Type B pancreatic cell (in vitro differentiated cells): Measurements from ENCODE around the gene TBC1D8. TPM values are rescaled to one million over a fixed set of nuclear protein-coding genes. Genes with fewer than 3 reads are reported as not detected.

Experiments
- DNase-seq: peaks from one replicate; pipeline ENCODE4 v3.0.0; 2021; ENCODE audit warnings: mixed read lengths; ENCODE audit not compliant: unreplicated experiment; ENCODE audit errors: extremely low spot score
- H3K27ac Mint-ChIP-seq: 2 replicates; pipeline ENCODE4 v1.8.0; 2021; ENCODE audit warnings: mild to moderate bottlenecking, mixed read lengths
- H3K27me3 Mint-ChIP-seq: 2 replicates; pipeline ENCODE4 v1.8.0; 2021; ENCODE audit warnings: mixed read lengths
- H3K36me3 Mint-ChIP-seq: 2 replicates; pipeline ENCODE4 v1.8.0; 2021; ENCODE audit warnings: mixed read lengths
- H3K4me1 Mint-ChIP-seq: one replicate; pipeline ENCODE4 v1.8.0; 2021; ENCODE audit warnings: mixed read lengths; ENCODE audit not compliant: unreplicated experiment
- H3K4me3 Mint-ChIP-seq: 2 replicates; pipeline ENCODE4 v1.8.0; 2021; ENCODE audit warnings: mild to moderate bottlenecking, mixed read lengths
- H3K9me3 Mint-ChIP-seq: 2 replicates; pipeline ENCODE4 v1.8.0; 2021; ENCODE audit warnings: mixed read lengths
- CTCF ChIP-seq: fragments of 200-600 bp; sonication (generic); conservative IDR thresholded peaks from 2 replicates; pipeline ENCODE4 v1.5.0; 2021; ENCODE audit warnings: antibody characterized with exemption, mild to moderate bottlenecking
- total RNA-seq: library from RNA; stranded (reverse); gene quantifications from 2 replicates; pipeline ENCODE4 v1.2.1, GENCODE V29; 2021; ENCODE audit warnings: low replicate concordance

Gene TBC1D8
- total RNA-seq, 1 donor from 2014 or later: 20.1 TPM

DNA sequence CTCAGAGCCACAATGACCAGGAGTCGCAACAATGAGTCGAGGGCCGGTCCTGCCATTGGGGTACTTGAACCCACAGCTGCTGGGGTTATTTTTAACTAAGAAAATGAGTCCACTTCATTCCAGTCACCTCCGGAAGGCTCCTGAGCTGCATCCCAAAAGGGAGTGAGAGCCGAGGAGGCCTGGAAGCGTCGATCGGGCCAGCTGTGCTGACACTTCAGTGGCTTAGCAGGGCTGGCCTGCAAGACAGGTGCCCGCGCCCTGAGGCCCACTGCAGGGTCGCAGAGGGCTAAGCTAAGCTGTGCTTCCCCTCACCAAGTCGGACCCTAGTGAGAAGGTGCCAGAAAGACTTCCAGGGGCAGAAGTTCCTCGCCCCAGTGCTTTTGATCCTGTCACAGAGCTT, 21.1 kb downstream of the TBC1D8 start:
- peaks cover 23% of the 10 kb centered on the region for H3K4me1 Mint-ChIP-seq
- H3K27ac Mint-ChIP-seq: no peak overlapping the region
- H3K36me3 Mint-ChIP-seq: peaks cover 4% of the 10 kb centered on the region
- no peaks in the 10 kb centered on the region for H3K27me3 Mint-ChIP-seq
- H3K9me3 Mint-ChIP-seq: peaks cover 5% of the 10 kb centered on the region
- TF ChIP-seq CTCF: no peak
- DNase-seq: no peak
- no peak overlapping the region for H3K4me3 Mint-ChIP-seq

DNA sequence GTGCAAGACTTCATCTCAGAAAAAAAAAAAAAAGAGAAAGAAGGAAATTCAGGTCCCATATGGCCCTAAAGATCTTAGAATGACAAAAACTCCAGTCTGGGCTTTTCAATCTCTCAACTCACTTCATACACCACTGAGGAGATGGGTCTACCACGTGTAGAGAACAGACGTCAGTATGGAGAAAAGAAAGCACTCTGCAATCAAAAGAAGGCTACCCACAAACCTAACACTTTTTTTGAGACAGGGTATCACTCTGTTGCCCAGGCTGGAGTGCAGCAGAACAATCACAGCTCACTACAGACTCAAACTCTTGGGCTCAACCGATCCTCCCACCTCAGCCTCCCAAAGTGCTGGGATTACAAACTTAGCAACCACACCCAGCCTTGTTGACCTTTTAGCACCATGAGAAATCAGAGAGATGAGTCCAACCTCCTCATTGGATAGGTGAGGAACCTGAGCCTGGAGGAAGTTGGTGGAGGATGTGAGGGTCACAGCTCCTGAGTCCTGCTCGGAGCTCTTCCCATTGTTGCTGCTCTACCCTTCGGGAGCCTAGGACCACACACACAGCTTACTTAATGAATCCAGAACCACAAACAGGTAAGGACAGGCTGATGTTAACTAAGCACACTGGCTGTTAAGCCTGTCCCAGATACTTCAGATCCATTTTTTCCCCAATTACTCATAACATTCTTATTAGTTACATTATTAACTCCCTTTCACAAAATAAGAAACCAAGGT, 23.7 kb downstream of the TBC1D8 start:
- Mint-ChIP-seq H3K4me1 (peaks cover 42% of the 10 kb centered on the region), H3K27ac (peak overlapping the region; percentile 51), H3K36me3 (peaks cover 4% of the 10 kb centered on the region), H3K4me3 (no peak overlapping the region), H3K9me3 (peaks cover 5% of the 10 kb centered on the region), H3K27me3 (no peaks in the 10 kb centered on the region)
- DNase-seq: no peak
- TF ChIP-seq CTCF: no peak

DNA sequence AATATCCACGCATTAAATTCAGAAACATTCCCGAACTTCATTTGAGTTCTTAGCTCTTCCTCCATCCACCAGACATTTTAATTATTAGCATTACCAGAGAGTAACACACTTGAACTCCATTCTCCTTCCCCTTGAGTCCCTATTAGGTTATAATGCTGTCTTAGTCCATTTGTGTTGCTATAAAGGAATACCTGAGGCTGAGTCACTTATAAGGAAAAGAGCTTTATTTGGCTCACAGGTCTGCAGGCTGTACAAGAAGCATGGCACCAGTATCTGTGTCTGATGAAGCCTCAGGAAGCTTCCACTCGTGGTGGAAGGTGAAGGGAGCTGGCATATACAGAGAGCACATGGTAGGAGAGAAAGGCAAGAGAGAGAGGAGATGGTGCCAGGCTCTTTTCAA, 25.4 kb downstream of the TBC1D8 start:
- Mint-ChIP-seq H3K36me3 (peaks cover 4% of the 10 kb centered on the region), H3K4me1 (peaks cover 43% of the 10 kb centered on the region), H3K27me3 (no peaks in the 10 kb centered on the region), H3K4me3 (no peak overlapping the region), H3K9me3 (peaks cover 5% of the 10 kb centered on the region), H3K27ac (peak overlapping the region; percentile 94)
- TF ChIP-seq CTCF: no peak
- DNase-seq: no peak

DNA sequence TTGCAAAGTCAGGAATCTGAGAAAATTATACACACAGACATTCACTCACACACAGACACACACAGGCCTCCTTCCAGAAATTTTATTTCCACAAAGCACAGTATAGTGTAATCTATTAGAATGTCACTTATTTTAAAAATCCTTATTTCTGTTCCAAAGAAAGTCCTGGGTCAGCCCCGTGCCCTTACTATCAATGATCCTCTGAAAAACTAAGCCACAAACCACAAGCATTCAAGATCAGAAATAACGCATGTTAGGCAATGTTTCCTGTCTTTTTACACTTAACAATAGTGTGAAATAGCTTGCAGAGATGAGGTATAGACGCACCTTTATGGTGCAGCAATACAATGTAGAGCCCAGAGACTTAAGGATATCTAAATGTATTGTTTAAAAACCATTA, 25.8 kb downstream of the TBC1D8 start:
- Mint-ChIP-seq H3K4me3 (peak overlapping the region; percentile 35), H3K9me3 (peaks cover 5% of the 10 kb centered on the region), H3K36me3 (peaks cover 4% of the 10 kb centered on the region), H3K4me1 (peaks cover 47% of the 10 kb centered on the region), H3K27me3 (no peaks in the 10 kb centered on the region), H3K27ac (peak overlapping the region; percentile 94)
- no peak for TF ChIP-seq CTCF
- no peak for DNase-seq

- H3K9me3 Mint-ChIP-seq: peaks cover 5% of the 10 kb centered on the region
- peak overlapping the region; percentile 35 for H3K4me3 Mint-ChIP-seq
- H3K4me1 Mint-ChIP-seq: peaks cover 51% of the 10 kb centered on the region
- no peaks in the 10 kb centered on the region for H3K27me3 Mint-ChIP-seq
- peak overlapping the region; percentile 94 for H3K27ac Mint-ChIP-seq
- H3K36me3 Mint-ChIP-seq: peaks cover 4% of the 10 kb centered on the region
- no peak for DNase-seq
- no peak for TF ChIP-seq CTCF
Measured at GRCh38 chr2:101124643-101125366, 26.4 kb downstream of the TBC1D8 start.
